ENCODE data around the gene ATF7IP.
A peak's percentile ranks its signal among the peaks of the same experiment; 100 is the strongest.

ATF7IP gene

DNA sequence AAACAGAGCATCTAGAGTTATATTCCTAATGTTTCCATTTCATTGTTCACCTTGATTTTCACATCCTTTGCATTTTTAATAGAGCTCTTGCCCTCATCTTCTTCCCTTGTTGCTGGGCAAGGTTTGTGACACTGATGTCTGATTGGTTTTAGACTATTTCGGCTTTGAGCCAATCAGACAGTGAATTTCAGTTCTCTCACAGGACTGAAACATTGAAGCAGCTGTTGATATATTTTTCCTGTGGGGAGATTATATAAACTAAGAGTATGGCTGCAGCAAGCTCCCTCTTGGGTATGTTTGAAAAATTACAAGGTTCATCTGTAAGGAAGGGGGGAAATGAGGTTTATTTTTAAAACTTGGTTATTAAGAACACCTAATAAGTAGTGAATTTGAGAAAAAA, 51.2 kb downstream of the ATF7IP start:
- DNase-seq: no peak
- Mint-ChIP-seq H3K27me3 (ENCODE audit: low read depth, poor library complexity) (no peaks in the 10 kb centered on the region), H3K36me3 (ENCODE audit: low read depth) (peaks cover 55% of the 10 kb centered on the region), H3K4me3 (peak overlapping the region; percentile 66), H3K9me3 (peaks cover 44% of the 10 kb centered on the region), H3K27ac (peak overlapping the region; percentile 80), H3K4me1 (peaks cover 35% of the 10 kb centered on the region)
- TF ChIP-seq CTCF (IDR thresholded peaks at IDR 0.05): no peak

GRCh38 chr12:14417715-14418114, 52.2 kb downstream of the ATF7IP start:
- Mint-ChIP-seq H3K27ac (peak overlapping the region; percentile 96), H3K27me3 (ENCODE audit: low read depth, poor library complexity) (no peaks in the 10 kb centered on the region), H3K4me3 (peak overlapping the region; percentile 80), H3K4me1 (peaks cover 35% of the 10 kb centered on the region), H3K36me3 (ENCODE audit: low read depth) (peaks cover 60% of the 10 kb centered on the region), H3K9me3 (peaks cover 49% of the 10 kb centered on the region)
- TF ChIP-seq CTCF (IDR thresholded peaks at IDR 0.05): no peak
- DNase-seq: peak; percentile 54

GRCh38 chr12:14418451-14418890, 53.0 kb downstream of the ATF7IP start:
- no peak for TF ChIP-seq CTCF (IDR thresholded peaks at IDR 0.05)
- Mint-ChIP-seq H3K9me3 (peaks cover 52% of the 10 kb centered on the region), H3K4me3 (peak overlapping the region; percentile 34), H3K4me1 (peaks cover 30% of the 10 kb centered on the region), H3K36me3 (ENCODE audit: low read depth) (peaks cover 62% of the 10 kb centered on the region), H3K27ac (no peak overlapping the region), H3K27me3 (ENCODE audit: low read depth, poor library complexity) (no peaks in the 10 kb centered on the region)
- DNase-seq: no peak

- H3K27ac Mint-ChIP-seq: no peak overlapping the region
- H3K9me3 Mint-ChIP-seq: peaks cover 79% of the 10 kb centered on the region
- DNase-seq: no peak
- peaks cover 4% of the 10 kb centered on the region for H3K4me1 Mint-ChIP-seq
- peaks cover 89% of the 10 kb centered on the region for H3K36me3 Mint-ChIP-seq (ENCODE audit: low read depth)
- no peaks in the 10 kb centered on the region for H3K27me3 Mint-ChIP-seq (ENCODE audit: low read depth, poor library complexity)
- TF ChIP-seq CTCF (IDR thresholded peaks at IDR 0.05): no peak
- no peak overlapping the region for H3K4me3 Mint-ChIP-seq
Measured at GRCh38 chr12:14422516-14423230, 57.2 kb downstream of the ATF7IP start.

DNA sequence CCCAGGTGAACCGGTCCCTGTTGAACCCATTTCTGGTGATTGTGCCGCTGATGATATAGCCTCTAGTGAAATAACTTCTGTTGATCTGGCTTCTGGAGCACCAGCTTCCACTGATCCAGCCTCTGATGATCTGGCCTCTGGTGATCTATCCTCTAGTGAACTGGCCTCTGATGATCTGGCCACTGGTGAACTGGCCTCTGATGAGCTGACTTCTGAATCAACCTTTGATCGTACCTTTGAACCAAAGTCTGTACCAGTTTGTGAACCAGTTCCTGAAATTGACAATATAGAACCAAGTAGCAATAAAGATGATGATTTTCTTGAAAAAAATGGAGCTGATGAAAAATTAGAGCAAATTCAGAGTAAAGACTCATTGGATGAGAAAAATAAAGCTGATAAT, 59.1 kb downstream of the ATF7IP start:
- peaks cover 99% of the 10 kb centered on the region for H3K36me3 Mint-ChIP-seq (ENCODE audit: low read depth)
- H3K9me3 Mint-ChIP-seq: peaks cover 93% of the 10 kb centered on the region
- DNase-seq: no peak
- no peaks in the 10 kb centered on the region for H3K4me1 Mint-ChIP-seq
- H3K27me3 Mint-ChIP-seq (ENCODE audit: low read depth, poor library complexity): no peaks in the 10 kb centered on the region
- TF ChIP-seq CTCF (IDR thresholded peaks at IDR 0.05): no peak
- H3K27ac Mint-ChIP-seq: peak overlapping the region; percentile 49
- no peak overlapping the region for H3K4me3 Mint-ChIP-seq

DNA sequence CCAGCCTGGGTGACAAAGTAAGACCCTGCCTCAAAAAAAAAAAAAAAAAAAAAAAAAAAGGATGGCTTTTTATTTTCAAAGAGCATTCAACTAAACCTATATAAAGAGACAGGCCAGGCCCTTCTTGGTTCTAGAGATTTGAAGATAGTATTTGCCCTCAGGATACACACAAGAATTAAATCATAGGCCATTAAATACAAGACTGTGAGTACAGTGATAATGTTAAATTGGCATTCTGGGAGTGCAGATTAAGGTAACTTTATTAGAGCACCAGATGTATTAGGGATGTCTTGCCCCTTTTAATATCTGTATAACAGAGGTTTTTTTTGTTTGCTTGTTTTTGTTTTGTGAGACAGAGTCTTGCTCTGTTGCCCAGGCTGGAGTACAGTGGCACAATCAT, 61.3 kb downstream of the ATF7IP start:
- no peak for TF ChIP-seq CTCF (IDR thresholded peaks at IDR 0.05)
- Mint-ChIP-seq H3K27me3 (ENCODE audit: low read depth, poor library complexity) (no peaks in the 10 kb centered on the region), H3K9me3 (peaks cover 91% of the 10 kb centered on the region), H3K4me1 (no peaks in the 10 kb centered on the region), H3K36me3 (ENCODE audit: low read depth) (peaks cover 98% of the 10 kb centered on the region), H3K27ac (no peak overlapping the region), H3K4me3 (no peak overlapping the region)
- DNase-seq: no peak
